ENCODE results near the gene SCTR.

GRCh38 chr2:119483896-119484718 lies 40.2 kb downstream of the SCTR start:
- TF ChIP-seq CTCF (IDR thresholded peaks at IDR 0.05) (no peak), POLR2A (IDR thresholded peaks at IDR 0.05) (no peak)

Data from adrenal gland (tissue), 5 donors.